Caco-2 (cell line): ENCODE data around the gene FBLN7. TPM values are rescaled to one million over a fixed set of nuclear protein-coding genes. Genes with fewer than 3 reads are reported as not detected.
"Not testable (repeated sequence)": the region's sequence is repeated elsewhere in the genome, so short reads cannot be mapped to it uniquely, and the experiment has no call there.

Source experiments
- BruUV-seq: library from RNA; stranded (reverse); fragments of 400-500 nt; replicated peaks from 2 replicates; lab custom pipeline; 2021; lab: Mats Ljungman, UMichigan
- CTCF ChIA-PET: fragments of 300-600 bp; sonication (Branson Sonifier 250); formaldehyde crosslinking; loops from one replicate; lab custom pipeline; 2022; ENCODE audit warnings: antibody characterized with exemption; lab: Charles Lee
- POLR2A ChIA-PET: fragments of 300-600 bp; sonication (Branson Sonifier 250); formaldehyde crosslinking; loops from one replicate; lab custom pipeline; 2022; ENCODE audit warnings: antibody characterized with exemption; lab: Charles Lee
- DNase-seq, 2 experiments: peaks; one replicate each; pipeline versions ENCODE4 v3.0.0 to v3.0.0-alpha.2; 2020 to 2022
- H3K27me3 ChIP-seq: replicated peaks from 2 replicates; pipeline ENCODE4 v1.6.0; 2011; ENCODE audit warnings: low read length; ENCODE audit not compliant: control insufficient read depth, insufficient read depth
- H3K36me3 ChIP-seq: 2 replicates; pipeline ENCODE4 v1.5.1; 2011; ENCODE audit warnings: low read length; ENCODE audit not compliant: control insufficient read depth, insufficient read depth
- H3K4me1 ChIP-seq: fragments of 250-450 bp; sonication (Bioruptor Pico); 2 replicates; pipeline ENCODE4 v1.5.1; 2020; ENCODE audit warnings: mild to moderate bottlenecking
- H3K4me3 ChIP-seq: 2 replicates; pipeline ENCODE4 v1.5.1; 2011; ENCODE audit warnings: low read depth, mild to moderate bottlenecking, control low read depth, low read length
- H3K9me3 ChIP-seq: fragments of 250-450 bp; sonication (Bioruptor Pico); 2 replicates; pipeline ENCODE4 v1.5.1; 2020; ENCODE audit warnings: mild to moderate bottlenecking, moderate library complexity
- H3K27ac Mint-ChIP-seq: one replicate; pipeline ENCODE4 v1.8.0; 2022; ENCODE audit warnings: mixed read lengths; ENCODE audit not compliant: unreplicated experiment
- H3K27me3 Mint-ChIP-seq: one replicate; pipeline ENCODE4 v1.8.0; 2022; ENCODE audit warnings: mixed read lengths; ENCODE audit not compliant: insufficient read depth, unreplicated experiment
- H3K36me3 Mint-ChIP-seq: one replicate; pipeline ENCODE4 v1.8.0; 2022; ENCODE audit warnings: mild to moderate bottlenecking, mixed read lengths; ENCODE audit not compliant: insufficient read depth, unreplicated experiment
- H3K4me1 Mint-ChIP-seq: one replicate; pipeline ENCODE4 v1.8.0; 2022; ENCODE audit warnings: low read depth, mixed read lengths; ENCODE audit not compliant: unreplicated experiment
- H3K4me3 Mint-ChIP-seq: one replicate; pipeline ENCODE4 v1.8.0; 2022; ENCODE audit warnings: mild to moderate bottlenecking, moderate library complexity, mixed read lengths; ENCODE audit not compliant: unreplicated experiment
- H3K9me3 Mint-ChIP-seq: one replicate; pipeline ENCODE4 v1.8.0; 2022; ENCODE audit warnings: mixed read lengths; ENCODE audit not compliant: unreplicated experiment
- intact Hi-C: fragments of 100-400 bp; cut with micrococcal nuclease; formaldehyde crosslinking; loops from one replicate; pipeline ENCODE4 v1.10.0; 2022; ENCODE audit not compliant: unreplicated experiment
- total RNA-seq: library from RNA; stranded (reverse); gene quantifications from 2 replicates; pipeline ENCODE4 v1.2.3, GENCODE V29; 2022
- TF ChIP-seq, protein P1 (sequence below), 2 experiments: fragments of 200-600 bp in 1 of 2; IDR thresholded peaks; 1 replicate in 1 of 2; 2 replicates in 1 of 2; pipeline versions ENCODE4 v1.5.1 to v1.8.0; 2011 to 2022; ENCODE audit warnings: antibody characterized with exemption in 1 of 2, control low read depth in 1 of 2, inconsistent platforms in 1 of 2, low read depth in 1 of 2, low read length in 1 of 2, mild to moderate bottlenecking in 1 of 2, moderate library complexity in 1 of 2; ENCODE audit not compliant: insufficient read depth in 1 of 2, severe bottlenecking in 1 of 2, unreplicated experiment in 1 of 2

Gene FBLN7
- total RNA-seq, 1 experiment from 2014 or later, result 0.59 TPM

DNA sequence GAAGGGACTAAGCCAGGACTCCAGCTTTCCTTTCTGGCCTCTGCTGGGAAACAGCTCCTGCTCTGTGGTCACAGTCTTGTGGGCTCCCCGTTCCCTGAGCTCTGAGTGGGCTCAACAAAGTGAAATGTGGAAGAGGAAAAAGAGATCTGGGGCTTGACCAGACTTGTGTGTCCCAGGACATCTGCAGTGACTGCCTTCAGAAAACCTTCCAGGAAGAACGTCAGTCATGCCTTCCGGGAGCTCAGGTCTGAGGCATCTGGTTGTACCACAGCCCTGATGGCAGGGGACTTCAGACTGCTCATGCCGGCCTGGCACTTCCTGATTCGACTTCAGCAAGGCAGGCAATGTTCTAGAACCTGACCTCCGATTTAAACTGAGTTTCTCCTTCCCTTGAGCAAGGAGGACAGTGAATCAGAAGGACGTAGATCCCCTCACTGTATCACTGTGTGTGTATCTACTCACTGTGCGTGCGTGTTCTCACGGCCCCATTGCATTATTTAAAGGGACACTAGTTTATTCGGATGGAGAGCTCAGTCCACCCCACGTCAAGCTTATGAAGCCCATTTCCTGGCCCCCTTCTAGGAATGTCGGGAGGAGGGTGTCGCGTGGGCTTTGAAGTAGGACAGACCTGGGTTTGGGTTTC lies 548 bp upstream of the FBLN7 start:
- no TSS peak for BruUV-seq
- Histone ChIP-seq H3K4me1 (no peaks in the 10 kb centered on the region), H3K4me3 (peak overlapping the region; percentile 55), H3K9me3 (no peaks in the 10 kb centered on the region), H3K27me3 (no peaks in the 10 kb centered on the region), H3K36me3 (no peaks in the 10 kb centered on the region)
- Mint-ChIP-seq H3K4me1 (no peaks in the 10 kb centered on the region), H3K27ac (no peak overlapping the region), H3K27me3 (no peaks in the 10 kb centered on the region), H3K36me3 (no peaks in the 10 kb centered on the region), H3K4me3 (peak overlapping the region; percentile 77), H3K9me3 (no peaks in the 10 kb centered on the region)
- TF ChIP-seq, protein P1, sequence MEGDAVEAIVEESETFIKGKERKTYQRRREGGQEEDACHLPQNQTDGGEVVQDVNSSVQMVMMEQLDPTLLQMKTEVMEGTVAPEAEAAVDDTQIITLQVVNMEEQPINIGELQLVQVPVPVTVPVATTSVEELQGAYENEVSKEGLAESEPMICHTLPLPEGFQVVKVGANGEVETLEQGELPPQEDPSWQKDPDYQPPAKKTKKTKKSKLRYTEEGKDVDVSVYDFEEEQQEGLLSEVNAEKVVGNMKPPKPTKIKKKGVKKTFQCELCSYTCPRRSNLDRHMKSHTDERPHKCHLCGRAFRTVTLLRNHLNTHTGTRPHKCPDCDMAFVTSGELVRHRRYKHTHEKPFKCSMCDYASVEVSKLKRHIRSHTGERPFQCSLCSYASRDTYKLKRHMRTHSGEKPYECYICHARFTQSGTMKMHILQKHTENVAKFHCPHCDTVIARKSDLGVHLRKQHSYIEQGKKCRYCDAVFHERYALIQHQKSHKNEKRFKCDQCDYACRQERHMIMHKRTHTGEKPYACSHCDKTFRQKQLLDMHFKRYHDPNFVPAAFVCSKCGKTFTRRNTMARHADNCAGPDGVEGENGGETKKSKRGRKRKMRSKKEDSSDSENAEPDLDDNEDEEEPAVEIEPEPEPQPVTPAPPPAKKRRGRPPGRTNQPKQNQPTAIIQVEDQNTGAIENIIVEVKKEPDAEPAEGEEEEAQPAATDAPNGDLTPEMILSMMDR (IDR thresholded peaks at IDR 0.05; ENCODE audit: insufficient read depth in 1 of 2, low read depth in 1 of 2, low read length in 1 of 2, severe bottlenecking in 1 of 2, unreplicated experiment in 1 of 2), result no peak
- intact Hi-C loops, result no loop called here
- DNase-seq, result peak in 1 of 2 experiments; percentile 22
- ChIA-PET POLR2A (no interaction called here), CTCF (interaction anchor here (0.6 kb wide), 2 partner anchors 79 to 188 kb away, joined by 3 to 4 read pairs; no protein-coding TSS in a partner anchor)

- H3K4me1 Mint-ChIP-seq, H3K27ac Mint-ChIP-seq, CTCF ChIA-PET, H3K27me3 ChIP-seq, H3K36me3 Mint-ChIP-seq, H3K27me3 Mint-ChIP-seq, intact Hi-C loops, H3K4me1 ChIP-seq, H3K9me3 ChIP-seq, H3K36me3 ChIP-seq, H3K4me3 ChIP-seq, DNase-seq, BruUV-seq, POLR2A ChIA-PET, H3K9me3 Mint-ChIP-seq: not testable (repeated sequence)
- H3K4me3 Mint-ChIP-seq, result peak overlapping the region; percentile 77
Measured at GRCh38 chr2:112139033-112139614, 939 bp downstream of the FBLN7 start.

DNA sequence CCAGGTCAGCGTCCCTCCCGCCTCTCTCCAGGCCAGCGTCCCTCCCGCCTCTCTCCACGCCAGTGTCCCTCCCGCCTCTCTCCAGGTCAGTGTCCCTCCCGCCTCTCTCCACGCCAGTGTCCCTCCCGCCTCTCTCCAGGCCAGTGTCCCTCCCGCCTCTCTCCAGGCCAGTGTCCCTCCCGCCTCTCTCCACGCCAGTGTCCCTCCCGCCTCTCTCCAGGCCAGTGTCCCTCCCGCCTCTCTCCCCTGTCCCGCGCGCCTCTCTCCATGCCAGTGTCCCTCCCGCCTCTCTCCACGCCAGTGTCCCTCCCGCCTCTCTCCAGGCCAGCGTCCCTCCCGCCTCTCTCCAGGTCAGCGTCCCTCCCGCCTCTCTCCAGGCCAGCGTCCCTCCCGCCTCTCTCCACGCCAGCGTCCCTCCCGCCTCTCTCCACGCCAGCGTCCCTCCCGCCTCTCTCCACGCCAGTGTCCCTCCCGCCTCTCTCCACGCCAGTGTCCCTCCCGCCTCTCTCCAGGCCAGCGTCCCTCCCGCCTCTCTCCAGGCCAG lies 1.5 kb downstream of the FBLN7 start:
- H3K4me3 Mint-ChIP-seq, result peak overlapping the region; percentile 25
- intact Hi-C loops, H3K27me3 ChIP-seq, BruUV-seq, H3K4me3 ChIP-seq, H3K27me3 Mint-ChIP-seq, H3K27ac Mint-ChIP-seq, H3K9me3 ChIP-seq, DNase-seq, H3K4me1 ChIP-seq, POLR2A ChIA-PET, H3K36me3 Mint-ChIP-seq, H3K36me3 ChIP-seq, H3K9me3 Mint-ChIP-seq, CTCF ChIA-PET, H3K4me1 Mint-ChIP-seq: not testable (repeated sequence)

DNA sequence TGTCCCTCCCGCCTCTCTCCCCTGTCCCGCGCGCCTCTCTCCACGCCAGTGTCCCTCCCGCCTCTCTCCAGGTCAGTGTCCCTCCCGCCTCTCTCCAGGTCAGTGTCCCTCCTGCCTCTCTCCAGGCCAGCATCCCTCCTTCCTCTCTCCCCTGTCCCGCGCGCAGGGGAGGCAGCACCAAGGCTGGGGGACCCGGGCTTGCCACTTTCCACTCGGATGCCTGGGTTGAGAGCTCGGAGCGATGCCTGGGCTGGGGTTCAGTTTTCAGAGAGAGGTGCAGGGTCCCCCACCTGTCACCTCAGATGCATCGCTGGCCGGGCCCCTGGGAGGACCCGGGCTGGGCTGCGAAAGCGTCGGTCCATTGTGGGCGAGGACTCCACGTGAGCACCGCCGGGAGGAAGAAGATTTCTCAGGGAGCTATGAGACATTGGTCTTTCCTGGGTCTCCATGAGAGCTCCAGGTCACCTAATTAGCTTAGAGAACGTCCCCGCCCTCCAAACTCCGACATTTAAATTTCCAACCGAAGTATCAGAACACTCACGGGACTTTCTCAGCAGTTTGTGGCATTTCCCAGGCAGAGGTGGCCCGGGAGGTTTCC lies 2.1 kb downstream of the FBLN7 start:
- H3K36me3 Mint-ChIP-seq, result no peaks in the 10 kb centered on the region
- BruUV-seq, result no TSS peak
- TF ChIP-seq, protein P1 (IDR thresholded peaks at IDR 0.05; ENCODE audit: insufficient read depth in 1 of 2, low read depth in 1 of 2, low read length in 1 of 2, severe bottlenecking in 1 of 2, unreplicated experiment in 1 of 2), result no peak
- intact Hi-C loops, result no loop called here
- H3K9me3 ChIP-seq, result no peaks in the 10 kb centered on the region
- DNase-seq, result no peak
- peak overlapping the region; percentile 25 for H3K4me3 Mint-ChIP-seq
- no peaks in the 10 kb centered on the region for H3K36me3 ChIP-seq
- H3K27ac Mint-ChIP-seq, result no peak overlapping the region
- no peak overlapping the region for H3K4me3 ChIP-seq
- ChIA-PET CTCF (no interaction called here), POLR2A (interaction anchor here (0.5 kb wide), 1 partner anchor 627 kb away, joined by 3 read pairs; no protein-coding TSS in a partner anchor)
- H3K27me3 Mint-ChIP-seq, result no peaks in the 10 kb centered on the region
- H3K4me1 ChIP-seq, result no peaks in the 10 kb centered on the region
- H3K4me1 Mint-ChIP-seq, result no peaks in the 10 kb centered on the region
- H3K9me3 Mint-ChIP-seq, result no peaks in the 10 kb centered on the region
- H3K27me3 ChIP-seq, result no peaks in the 10 kb centered on the region
